Hepatocyte (in vitro differentiated cells): ENCODE data around the gene UBQLN3. TPM values are rescaled to one million over a fixed set of nuclear protein-coding genes. Genes with fewer than 3 reads are reported as not detected.

Experiments used
- DNase-seq: peaks from one replicate; pipeline ENCODE4 v3.0.0-alpha.2; 2016; ENCODE audit warnings: low spot score
- H2AFZ ChIP-seq: fragments of 200-600 bp; sonication (generic); 2 replicates; pipeline ENCODE4 v1.6.0; 2016; ENCODE audit warnings: antibody characterized with exemption, mild to moderate bottlenecking
- H3K27ac ChIP-seq: fragments of 200-600 bp; sonication (generic); 2 replicates; pipeline ENCODE4 v1.5.1; 2016; ENCODE audit warnings: mild to moderate bottlenecking
- H3K27me3 ChIP-seq: fragments of 200-600 bp; sonication (generic); 2 replicates; pipeline ENCODE4 v1.6.1; 2016
- H3K36me3 ChIP-seq: fragments of 200-600 bp; sonication (generic); replicated peaks from 2 replicates; pipeline ENCODE4 v1.5.1; 2016; ENCODE audit warnings: low read depth; ENCODE audit not compliant: insufficient read depth
- H3K4me1 ChIP-seq: fragments of 200-600 bp; sonication (generic); 2 replicates; pipeline ENCODE4 v1.5.1; 2016; ENCODE audit warnings: mild to moderate bottlenecking, moderate library complexity; ENCODE audit not compliant: insufficient read depth
- H3K4me2 ChIP-seq: fragments of 200-600 bp; sonication (generic); 2 replicates; pipeline ENCODE4 v1.6.0; 2016
- H3K4me3 ChIP-seq: fragments of 200-600 bp; sonication (generic); 2 replicates; pipeline ENCODE4 v1.5.1; 2016; ENCODE audit warnings: mild to moderate bottlenecking
- H3K79me2 ChIP-seq: fragments of 200-600 bp; sonication (generic); 2 replicates; pipeline ENCODE4 v1.6.0; 2017; ENCODE audit warnings: mild to moderate bottlenecking
- H3K9me2 ChIP-seq: fragments of 200-600 bp; sonication (generic); replicated peaks from 2 replicates; pipeline ENCODE4 v1.6.0; 2017; ENCODE audit warnings: mild to moderate bottlenecking; ENCODE audit not compliant: insufficient read depth
- H3K9me3 ChIP-seq: fragments of 200-600 bp; sonication (generic); 2 replicates; pipeline ENCODE4 v1.5.1; 2016; ENCODE audit warnings: low read depth, mild to moderate bottlenecking
- H4K20me1 ChIP-seq: fragments of 200-600 bp; sonication (generic); 2 replicates; pipeline ENCODE4 v1.6.0; 2016; ENCODE audit warnings: mild to moderate bottlenecking; ENCODE audit not compliant: insufficient read depth, poor library complexity, severe bottlenecking
- EZH2 ChIP-seq: fragments of 200-600 bp; sonication (generic); IDR thresholded peaks from 2 replicates; pipeline ENCODE4 v1.6.1; 2016; ENCODE audit warnings: antibody characterized with exemption, mild to moderate bottlenecking, borderline replicate concordance
- EZH2phosphoT487 ChIP-seq: fragments of 200-600 bp; sonication (generic); IDR thresholded peaks from one replicate; pipeline ENCODE4 v1.6.1; 2018; ENCODE audit warnings: antibody characterized with exemption, mild to moderate bottlenecking, low read depth, moderate library complexity; ENCODE audit not compliant: unreplicated experiment, severe bottlenecking
- WGBS: methylation state at CpG from one replicate; pipeline ENCODE4 v1.1.6; 2016; ENCODE audit warnings: low lambda C conversion rate; ENCODE audit errors: missing lambda C conversion rate; 5-methylcytosine and 5-hydroxymethylcytosine counted together
- polyA plus RNA-seq: library from polyadenylated mRNA; unstranded; fragments of >200 nt; fragmentation: Nextera tagmentation; extraction: Ambion mirVana; gene quantifications from 2 replicates; pipeline ENCODE4 v1.2.1, GENCODE V29; 2016
- total RNA-seq: library from RNA; depleted of rRNA; stranded (reverse); fragments of >200 nt; gene quantifications from 2 replicates; pipeline ENCODE4 v1.2.3, GENCODE V29; 2014
- TF ChIP-seq, protein P1 (sequence below): fragments of 200-600 bp; sonication (generic); IDR thresholded peaks from 2 replicates; pipeline ENCODE4 v1.5.1; 2016; ENCODE audit warnings: antibody characterized with exemption, mild to moderate bottlenecking; ENCODE audit not compliant: poor library complexity

UBQLN3 gene
- total and polyA plus RNA-seq, 2 experiments from 2014 or later = 0.50 TPM; not detected in 1

DNA sequence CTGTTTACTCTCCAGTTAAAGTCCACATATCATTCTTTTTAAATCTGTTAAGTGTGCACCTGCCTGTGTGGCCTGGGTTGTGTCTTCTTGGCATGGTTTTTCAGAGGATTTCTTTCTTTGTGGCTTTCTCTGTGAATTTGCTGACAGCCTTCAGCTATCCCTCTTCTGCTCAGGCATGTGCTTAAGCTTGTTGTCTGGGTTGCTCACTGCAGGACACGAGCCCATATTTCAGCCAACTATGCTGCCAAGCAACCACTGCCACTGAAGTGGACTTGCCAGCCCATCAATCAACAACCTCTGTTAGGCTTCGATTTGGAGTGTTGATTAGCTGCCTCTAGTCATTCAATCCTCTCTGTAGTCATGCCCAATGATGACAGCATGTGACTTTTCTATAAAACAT is 42.2 kb downstream of the UBQLN3 start:
- H3K4me3 ChIP-seq = no peak overlapping the region
- no peaks in the 10 kb centered on the region for H3K36me3 ChIP-seq
- H3K27me3 ChIP-seq = peaks cover 2% of the 10 kb centered on the region
- no peaks in the 10 kb centered on the region for H3K9me2 ChIP-seq
- H3K4me2 ChIP-seq = no peak overlapping the region
- DNase-seq = no peak
- 79% methylated on average over 2 of the region's 2 CpGs for WGBS
- H3K4me1 ChIP-seq = no peaks in the 10 kb centered on the region
- H3K79me2 ChIP-seq = no peaks in the 10 kb centered on the region
- TF ChIP-seq, protein P1, sequence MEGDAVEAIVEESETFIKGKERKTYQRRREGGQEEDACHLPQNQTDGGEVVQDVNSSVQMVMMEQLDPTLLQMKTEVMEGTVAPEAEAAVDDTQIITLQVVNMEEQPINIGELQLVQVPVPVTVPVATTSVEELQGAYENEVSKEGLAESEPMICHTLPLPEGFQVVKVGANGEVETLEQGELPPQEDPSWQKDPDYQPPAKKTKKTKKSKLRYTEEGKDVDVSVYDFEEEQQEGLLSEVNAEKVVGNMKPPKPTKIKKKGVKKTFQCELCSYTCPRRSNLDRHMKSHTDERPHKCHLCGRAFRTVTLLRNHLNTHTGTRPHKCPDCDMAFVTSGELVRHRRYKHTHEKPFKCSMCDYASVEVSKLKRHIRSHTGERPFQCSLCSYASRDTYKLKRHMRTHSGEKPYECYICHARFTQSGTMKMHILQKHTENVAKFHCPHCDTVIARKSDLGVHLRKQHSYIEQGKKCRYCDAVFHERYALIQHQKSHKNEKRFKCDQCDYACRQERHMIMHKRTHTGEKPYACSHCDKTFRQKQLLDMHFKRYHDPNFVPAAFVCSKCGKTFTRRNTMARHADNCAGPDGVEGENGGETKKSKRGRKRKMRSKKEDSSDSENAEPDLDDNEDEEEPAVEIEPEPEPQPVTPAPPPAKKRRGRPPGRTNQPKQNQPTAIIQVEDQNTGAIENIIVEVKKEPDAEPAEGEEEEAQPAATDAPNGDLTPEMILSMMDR = no peak
- TF ChIP-seq EZH2phosphoT487 (no peak), EZH2 (no peak)
- H4K20me1 ChIP-seq = no peaks in the 10 kb centered on the region
- H2AFZ ChIP-seq = no peak overlapping the region
- H3K27ac ChIP-seq = no peak overlapping the region
- no peaks in the 10 kb centered on the region for H3K9me3 ChIP-seq

- no peaks in the 10 kb centered on the region for H3K27me3 ChIP-seq
- no peaks in the 10 kb centered on the region for H4K20me1 ChIP-seq
- no peaks in the 10 kb centered on the region for H3K9me2 ChIP-seq
- H3K27ac ChIP-seq = no peak overlapping the region
- H3K4me3 ChIP-seq = no peak overlapping the region
- H3K4me2 ChIP-seq = no peak overlapping the region
- no peaks in the 10 kb centered on the region for H3K79me2 ChIP-seq
- H3K4me1 ChIP-seq = no peaks in the 10 kb centered on the region
- H3K36me3 ChIP-seq = no peaks in the 10 kb centered on the region
- DNase-seq = no peak
- 96% methylated on average over 14 of the region's 14 CpGs for WGBS
- TF ChIP-seq EZH2phosphoT487 (no peak), EZH2 (no peak)
- TF ChIP-seq, protein P1 = no peak
- H2AFZ ChIP-seq = no peak overlapping the region
- H3K9me3 ChIP-seq = no peaks in the 10 kb centered on the region
Observed at GRCh38 chr11:5460983-5461621, 48.7 kb downstream of the UBQLN3 start.

Other genes with a start within 250 kb of the UBQLN3 start
- 1.1 and 1.6 TPM in 2 replicates for gene HBE1, start 240.0 kb downstream of the UBQLN3 start, total RNA-seq
- gene HBE1, start 240.0 kb downstream of the UBQLN3 start, polyA plus RNA-seq = 0.25 and 1.5 TPM in 2 replicates
- gene OR51B4, start 208.0 kb downstream of the UBQLN3 start, total RNA-seq = not detected in 2 replicates
- 0.17 TPM in 1 of 2 replicates, not detected in the other for gene OR51B4, start 208.0 kb downstream of the UBQLN3 start, polyA plus RNA-seq
- gene OR51B2, start 185.7 kb downstream of the UBQLN3 start, total RNA-seq = not detected in 2 replicates
- gene OR51B2, start 185.7 kb downstream of the UBQLN3 start, polyA plus RNA-seq = not detected in 2 replicates
- gene OR51B5, start 166.4 kb downstream of the UBQLN3 start, total RNA-seq = 0.20 TPM in 1 of 2 replicates, not detected in the other
- not detected in 2 replicates for gene OR51B5, start 166.4 kb downstream of the UBQLN3 start, polyA plus RNA-seq
- gene OR51B6, start 158.4 kb downstream of the UBQLN3 start, total RNA-seq = not detected in 2 replicates
- gene OR51B6, start 158.4 kb downstream of the UBQLN3 start, polyA plus RNA-seq = not detected in 2 replicates
- not detected in 2 replicates for gene OR51M1, start 126.1 kb downstream of the UBQLN3 start, total RNA-seq
- not detected in 2 replicates for gene OR51M1, start 126.1 kb downstream of the UBQLN3 start, polyA plus RNA-seq
- not detected in 2 replicates for gene OR51Q1, start 87.8 kb downstream of the UBQLN3 start, total RNA-seq
- not detected in 2 replicates for gene OR51Q1, start 87.8 kb downstream of the UBQLN3 start, polyA plus RNA-seq
- gene OR51I1, start 68.4 kb downstream of the UBQLN3 start, total RNA-seq = not detected in 2 replicates
- not detected in 2 replicates for gene OR51I1, start 68.4 kb downstream of the UBQLN3 start, polyA plus RNA-seq
- not detected in 2 replicates for gene OR51I2, start 60.6 kb downstream of the UBQLN3 start, total RNA-seq
- gene OR51I2, start 60.6 kb downstream of the UBQLN3 start, polyA plus RNA-seq = not detected in 2 replicates
- not detected in 2 replicates for gene OR52D1, start 21.3 kb downstream of the UBQLN3 start, total RNA-seq
- not detected in 2 replicates for gene OR52D1, start 21.3 kb downstream of the UBQLN3 start, polyA plus RNA-seq
- gene UBQLNL, start 6.7 kb upstream of the UBQLN3 start, total RNA-seq = 0.53 and 0.76 TPM in 2 replicates
- gene UBQLNL, start 6.7 kb upstream of the UBQLN3 start, polyA plus RNA-seq = 0.52 TPM in 1 of 2 replicates, not detected in the other
- gene OR52H1, start 38.6 kb upstream of the UBQLN3 start, total RNA-seq = 0.28 TPM in 1 of 2 replicates, not detected in the other
- not detected in 2 replicates for gene OR52H1, start 38.6 kb upstream of the UBQLN3 start, polyA plus RNA-seq
- not detected in 2 replicates for gene OR52B6, start 70.9 kb upstream of the UBQLN3 start, total RNA-seq
- not detected in 2 replicates for gene OR52B6, start 70.9 kb upstream of the UBQLN3 start, polyA plus RNA-seq
- 6.6 and 10.7 TPM in 2 replicates for gene TRIM6, start 86.7 kb upstream of the UBQLN3 start, total RNA-seq
- gene TRIM6, start 86.7 kb upstream of the UBQLN3 start, polyA plus RNA-seq = 4.3 and 8.0 TPM in 2 replicates
- 10.5 and 14.6 TPM in 2 replicates for gene TRIM34, start 115.0 kb upstream of the UBQLN3 start, total RNA-seq
- 2.7 and 3.6 TPM in 2 replicates for gene TRIM34, start 115.0 kb upstream of the UBQLN3 start, polyA plus RNA-seq
- gene TRIM5, start 175.1 kb upstream of the UBQLN3 start, total RNA-seq = 30.1 and 37.0 TPM in 2 replicates
- gene TRIM5, start 175.1 kb upstream of the UBQLN3 start, polyA plus RNA-seq = 14.2 and 19.6 TPM in 2 replicates
- gene TRIM22, start 179.8 kb upstream of the UBQLN3 start, total RNA-seq = 15.4 TPM in 2 replicates
- gene TRIM22, start 179.8 kb upstream of the UBQLN3 start, polyA plus RNA-seq = 9.3 and 10.4 TPM in 2 replicates
- not detected in 2 replicates for gene OR56B1, start 226.5 kb upstream of the UBQLN3 start, total RNA-seq
- gene OR56B1, start 226.5 kb upstream of the UBQLN3 start, polyA plus RNA-seq = not detected in 2 replicates
- not detected in 2 replicates for gene OR52N4, start 244.3 kb upstream of the UBQLN3 start, total RNA-seq
- gene OR52N4, start 244.3 kb upstream of the UBQLN3 start, polyA plus RNA-seq = not detected in 2 replicates